SK-N-SH (cell line): Measurements from ENCODE around the gene BMPR1A. TPM values are rescaled to one million over a fixed set of nuclear protein-coding genes. Genes with fewer than 3 reads are reported as not detected.
A peak's percentile ranks its signal among the peaks of the same experiment; 100 is the strongest.

Source experiments
- CTCF ChIA-PET: fragments of 300-600, 350-600 bp; formaldehyde crosslinking; extraction: SDS; loops from one replicate; lab custom pipeline; 2021; lab: Yijun Ruan, JAX
- POLR2A ChIA-PET: fragments of 350-600 bp; sonication (Branson Sonifier 250); formaldehyde crosslinking; extraction: SDS; loops from one replicate; lab custom pipeline; 2020; ENCODE audit warnings: antibody characterized with exemption, inconsistent platforms; lab: Yijun Ruan, JAX
- DNase-seq: peaks from one replicate; pipeline ENCODE4 v3.0.0; 2012
- H2AFZ ChIP-seq: fragments of 200-600 bp; sonication (generic); 2 replicates; pipeline ENCODE4 v1.8.1; 2016; ENCODE audit warnings: antibody characterized with exemption, mild to moderate bottlenecking, low read depth
- H3F3A ChIP-seq: fragments of 200-600 bp; sonication (generic); replicated peaks from 2 replicates; pipeline ENCODE3; 2016; ENCODE audit warnings: antibody characterized with exemption, mild to moderate bottlenecking; ENCODE audit not compliant: insufficient read depth
- H3K27ac ChIP-seq, 2 experiments: fragments of 200-500 bp in 1 of 2; fragments of 200-600 bp in 1 of 2; sonication (Bioruptor generic) in 1 of 2; sonication (generic), shearing (Covaris generic) in 1 of 2; 2 replicates each; pipeline versions ENCODE4 v1.5.1 to v1.6.1; 2014 to 2016; ENCODE audit warnings: low read depth in 2 of 2, inconsistent platforms in 1 of 2, low read length in 1 of 2, mild to moderate bottlenecking in 1 of 2, mixed read lengths in 1 of 2
- H3K27me3 ChIP-seq: fragments of 200-600 bp; sonication (generic), shearing (Covaris generic); 2 replicates; pipeline ENCODE4 v1.6.1; 2016; ENCODE audit warnings: mixed run types; ENCODE audit not compliant: insufficient read depth
- H3K36me3 ChIP-seq, 2 experiments: fragments of 200-500 bp in 1 of 2; fragments of 200-600 bp in 1 of 2; sonication (Bioruptor generic) in 1 of 2; sonication (generic) in 1 of 2; replicated peaks in 1 of 2; 2 replicates each; pipeline versions ENCODE3 to v1.5.1; 2014 to 2016; ENCODE audit warnings: low read length in 1 of 2, mild to moderate bottlenecking in 1 of 2; ENCODE audit not compliant: insufficient read depth in 2 of 2, control insufficient read depth in 1 of 2
- H3K4me1 ChIP-seq, 2 experiments: fragments of 200-500 bp in 1 of 2; fragments of 200-600 bp in 1 of 2; sonication (Bioruptor generic) in 1 of 2; sonication (generic), shearing (Covaris generic) in 1 of 2; 2 replicates each; pipeline versions ENCODE4 v1.5.1 to v1.6.1; 2014 to 2016; ENCODE audit warnings: low read depth in 1 of 2, low read length in 1 of 2, mixed run types in 1 of 2; ENCODE audit not compliant: insufficient read depth in 2 of 2, control insufficient read depth in 1 of 2
- H3K4me2 ChIP-seq: fragments of 200-600 bp; sonication (generic), shearing (Covaris generic); 2 replicates; pipeline ENCODE4 v1.6.1; 2017; ENCODE audit warnings: mixed run types
- H3K4me3 ChIP-seq, 2 experiments: fragments of 200-500 bp in 1 of 2; fragments of 200-600 bp in 1 of 2; sonication (Bioruptor generic) in 1 of 2; sonication (generic), shearing (Covaris generic) in 1 of 2; 2 replicates each; pipeline versions ENCODE4 v1.5.1 to v1.8.1; 2014 to 2016; ENCODE audit warnings: low read depth in 2 of 2, inconsistent platforms in 1 of 2, low read length in 1 of 2, mild to moderate bottlenecking in 1 of 2, mixed read lengths in 1 of 2, moderate library complexity in 1 of 2
- H3K79me2 ChIP-seq: fragments of 200-600 bp; sonication (generic); 2 replicates; pipeline ENCODE4 v1.8.1; 2017; ENCODE audit warnings: mild to moderate bottlenecking; ENCODE audit not compliant: insufficient read depth
- H3K9ac ChIP-seq: fragments of 200-600 bp; sonication (generic); 2 replicates; pipeline ENCODE4 v1.6.1; 2017; ENCODE audit warnings: mixed run types
- H3K9me2 ChIP-seq: fragments of 200-600 bp; sonication (generic); 2 replicates; pipeline ENCODE4 v1.6.1; 2017; ENCODE audit warnings: mixed run types
- H3K9me3 ChIP-seq: fragments of 200-600 bp; sonication (generic); 2 replicates; pipeline ENCODE4 v1.6.1; 2017; ENCODE audit warnings: mixed run types, mild to moderate bottlenecking, moderate library complexity
- H4K20me1 ChIP-seq: fragments of 200-600 bp; sonication (generic); 2 replicates; pipeline ENCODE4 v1.6.1; 2017; ENCODE audit warnings: mild to moderate bottlenecking, mixed run types; ENCODE audit not compliant: insufficient read depth
- EP300 ChIP-seq, 2 experiments: IDR thresholded peaks; 2 replicates each; pipeline versions ENCODE4 v1.4.0 to v1.6.1; 2012; ENCODE audit warnings: borderline replicate concordance in 1 of 2, low read depth in 1 of 2, low read length in 1 of 2
- FOSL2 ChIP-seq: IDR thresholded peaks from 2 replicates; pipeline ENCODE4 v1.4.0; 2012; ENCODE audit warnings: low read depth, mild to moderate bottlenecking, moderate library complexity, borderline replicate concordance
- FOXJ3 ChIP-seq: sonication (generic); formaldehyde crosslinking; IDR thresholded peaks from 2 replicates; pipeline ENCODE4 v1.5.1; 2020; ENCODE audit warnings: mild to moderate bottlenecking, missing genetic modification reagents
- FOXM1 ChIP-seq: IDR thresholded peaks from 2 replicates; pipeline ENCODE4 v1.4.0; 2012; ENCODE audit warnings: low read depth, mild to moderate bottlenecking
- GABPA ChIP-seq: IDR thresholded peaks from 2 replicates; pipeline ENCODE4 v1.4.0; 2012; ENCODE audit warnings: low read depth, mild to moderate bottlenecking
- GATA2 ChIP-seq: sonication (generic); formaldehyde crosslinking; IDR thresholded peaks from 2 replicates; pipeline ENCODE4 v1.5.0; 2020; ENCODE audit warnings: mild to moderate bottlenecking, missing genetic modification reagents
- JUND ChIP-seq: IDR thresholded peaks from 2 replicates; pipeline ENCODE4 v1.4.0; 2012
- MEF2A ChIP-seq: IDR thresholded peaks from 2 replicates; pipeline ENCODE4 v1.4.0; 2012; ENCODE audit warnings: low read depth, borderline replicate concordance
- NRF1 ChIP-seq: IDR thresholded peaks from 2 replicates; pipeline ENCODE4 v1.6.1; 2012; ENCODE audit warnings: low read depth, mild to moderate bottlenecking, low read length
- PBX3 ChIP-seq: IDR thresholded peaks from 2 replicates; pipeline ENCODE4; 2012
- POLR2AphosphoS5 ChIP-seq: IDR thresholded peaks from 2 replicates; pipeline ENCODE4 v1.6.1; 2012; ENCODE audit warnings: low read depth, low read length
- RAD21 ChIP-seq: IDR thresholded peaks from 2 replicates; pipeline ENCODE4 v1.6.1; 2012; ENCODE audit warnings: mild to moderate bottlenecking, low read length
- RCOR1 ChIP-seq: fragments of 150-350 bp; IDR thresholded peaks from 2 replicates; pipeline ENCODE4 v1.6.1; 2017; ENCODE audit warnings: antibody characterized with exemption, low read length
- RFX5 ChIP-seq: IDR thresholded peaks from 2 replicates; pipeline ENCODE4 v1.6.1; 2012; ENCODE audit warnings: mild to moderate bottlenecking, improper control_type of control experiment, low read length
- SIN3A ChIP-seq: IDR thresholded peaks from 2 replicates; pipeline ENCODE4 v1.6.1; 2012; ENCODE audit warnings: low read depth, mild to moderate bottlenecking, low read length, moderate library complexity, borderline replicate concordance
- SMC3 ChIP-seq: IDR thresholded peaks from 2 replicates; pipeline ENCODE4 v1.6.1; 2012; ENCODE audit warnings: low read depth, low read length, improper control_type of control experiment
- TAF1 ChIP-seq: IDR thresholded peaks from 2 replicates; pipeline ENCODE4 v1.6.1; 2012; ENCODE audit warnings: low read depth, mild to moderate bottlenecking, low read length, moderate library complexity, borderline replicate concordance
- TCF12 ChIP-seq: IDR thresholded peaks from 2 replicates; pipeline ENCODE4 v1.4.0; 2012
- USF2 ChIP-seq: fragments of 150-350 bp; IDR thresholded peaks from 2 replicates; pipeline ENCODE4 v1.6.1; 2017; ENCODE audit warnings: antibody characterized with exemption, low read length, low read depth, borderline replicate concordance
- YY1 ChIP-seq: IDR thresholded peaks from 2 replicates; pipeline ENCODE4 v1.4.0; 2012; ENCODE audit warnings: low read depth, mild to moderate bottlenecking
- WGBS: methylation state at CpG from one replicate; pipeline ENCODE4 v1.1.6; 2017; ENCODE audit warnings: low lambda C conversion rate; 5-methylcytosine and 5-hydroxymethylcytosine counted together
- polyA plus RNA-seq, 3 experiments: library from polyadenylated mRNA; depleted of rRNA; stranded (reverse); fragments of >200 nt; gene quantifications; 2 replicates each; pipeline ENCODE4 v1.2.3, GENCODE V29; 2012

The BMPR1A gene
- polyA plus RNA-seq, 1 of the 3 experiments (the other 2 are of a cell fraction) = 12.7 TPM

- Histone ChIP-seq H3F3A (no peaks in the 10 kb centered on the region), H3K36me3 (no peaks in the 10 kb centered on the region), H3K27me3 (no peaks in the 10 kb centered on the region), H3K4me2 (no peak overlapping the region), H4K20me1 (no peaks in the 10 kb centered on the region), H3K9ac (no peak overlapping the region), H3K4me1 (peaks cover 0 to 4% of the 10 kb centered on the region in 2 experiments; a peak in 1 of 4 replicates), H3K9me3 (no peaks in the 10 kb centered on the region), H2AFZ (no peak overlapping the region), H3K9me2 (no peaks in the 10 kb centered on the region), H3K79me2 (no peaks in the 10 kb centered on the region), H3K27ac (no peak overlapping the region), H3K4me3 (no peak overlapping the region)
- ChIA-PET CTCF (interaction anchor here (1.0 kb wide), 1 partner anchor 32 kb away, joined by 3 read pairs; no protein-coding TSS in a partner anchor), POLR2A (no interaction called here)
- 92% methylated on average over 42 of the region's 66 CpGs for WGBS
- peak; percentile 41 for DNase-seq
- TF ChIP-seq TCF12 (no peak), SMC3 (no peak), SIN3A (no peak), EP300 (IDR thresholded peaks at IDR 0.05; ENCODE audit: borderline replicate concordance in 1 of 2, low read depth in 1 of 2, low read length in 1 of 2) (no peak), USF2 (no peak), GATA2 (CRISPR knock-in tag) (no peak), FOXM1 (no peak), YY1 (no peak), RAD21 (no peak), NRF1 (no peak), FOXJ3 (CRISPR knock-in tag) (no peak), TAF1 (no peak), POLR2AphosphoS5 (no peak), PBX3 (no peak)
Observed at GRCh38 chr10:86971232-86971991, 215.0 kb downstream of the BMPR1A start.

GRCh38 chr10:86972613-86973380, 216.4 kb downstream of the BMPR1A start:
- no peak for DNase-seq
- POLR2A ChIA-PET = no interaction called here
- Histone ChIP-seq H3K9me2 (no peaks in the 10 kb centered on the region), H3K9me3 (no peaks in the 10 kb centered on the region)
- TF ChIP-seq POLR2AphosphoS5 = no peak
- no peak for TF ChIP-seq RFX5
- no peak for TF ChIP-seq GATA2 (CRISPR knock-in tag)
- no peak for TF ChIP-seq GABPA
- TF ChIP-seq TAF1 = no peak
- TF ChIP-seq FOSL2 = no peak
- TF ChIP-seq RCOR1 = no peak
- TF ChIP-seq JUND = no peak
- TF ChIP-seq MEF2A = no peak
- no peak for TF ChIP-seq NRF1
- no peak for TF ChIP-seq EP300 (IDR thresholded peaks at IDR 0.05; ENCODE audit: borderline replicate concordance in 1 of 2, low read depth in 1 of 2, low read length in 1 of 2)
- TF ChIP-seq, all 33 proteins: peak for 0
- H3K27me3 ChIP-seq = no peaks in the 10 kb centered on the region
- H3K27ac ChIP-seq = no peak overlapping the region
- H3K36me3 ChIP-seq = no peaks in the 10 kb centered on the region
- 95% methylated on average over 10 of the region's 11 CpGs for WGBS
- H3K4me2 ChIP-seq = no peak overlapping the region
- no peak overlapping the region for H3K4me3 ChIP-seq
- H3K79me2 ChIP-seq = no peaks in the 10 kb centered on the region
- CTCF ChIA-PET = no interaction called here
- H4K20me1 ChIP-seq = no peaks in the 10 kb centered on the region
- no peak overlapping the region for H3K9ac ChIP-seq
- no peaks in the 10 kb centered on the region; a peak in 1 of 4 replicates for H3K4me1 ChIP-seq
- H2AFZ ChIP-seq = no peak overlapping the region
- no peaks in the 10 kb centered on the region for H3F3A ChIP-seq
